Gastroesophageal sphincter (tissue), 3 donors: ENCODE data around the gene TMEM135.

Source experiments
- CTCF ChIP-seq, 4 experiments: fragments of 200-600 bp in 2 of 4; fragments of 450-650 bp in 2 of 4; sonication (generic) in 1 of 4; IDR thresholded peaks; one replicate each; pipeline ENCODE4 v1.5.1; 2017 to 2019; ENCODE audit warnings: antibody characterized with exemption in 4 of 4, mild to moderate bottlenecking in 2 of 4, moderate library complexity in 2 of 4
- POLR2AphosphoS5 ChIP-seq: sonication (generic); formaldehyde crosslinking; IDR thresholded peaks from one replicate; pipeline ENCODE4 v1.6.1; 2017; ENCODE audit warnings: antibody characterized with exemption

DNA sequence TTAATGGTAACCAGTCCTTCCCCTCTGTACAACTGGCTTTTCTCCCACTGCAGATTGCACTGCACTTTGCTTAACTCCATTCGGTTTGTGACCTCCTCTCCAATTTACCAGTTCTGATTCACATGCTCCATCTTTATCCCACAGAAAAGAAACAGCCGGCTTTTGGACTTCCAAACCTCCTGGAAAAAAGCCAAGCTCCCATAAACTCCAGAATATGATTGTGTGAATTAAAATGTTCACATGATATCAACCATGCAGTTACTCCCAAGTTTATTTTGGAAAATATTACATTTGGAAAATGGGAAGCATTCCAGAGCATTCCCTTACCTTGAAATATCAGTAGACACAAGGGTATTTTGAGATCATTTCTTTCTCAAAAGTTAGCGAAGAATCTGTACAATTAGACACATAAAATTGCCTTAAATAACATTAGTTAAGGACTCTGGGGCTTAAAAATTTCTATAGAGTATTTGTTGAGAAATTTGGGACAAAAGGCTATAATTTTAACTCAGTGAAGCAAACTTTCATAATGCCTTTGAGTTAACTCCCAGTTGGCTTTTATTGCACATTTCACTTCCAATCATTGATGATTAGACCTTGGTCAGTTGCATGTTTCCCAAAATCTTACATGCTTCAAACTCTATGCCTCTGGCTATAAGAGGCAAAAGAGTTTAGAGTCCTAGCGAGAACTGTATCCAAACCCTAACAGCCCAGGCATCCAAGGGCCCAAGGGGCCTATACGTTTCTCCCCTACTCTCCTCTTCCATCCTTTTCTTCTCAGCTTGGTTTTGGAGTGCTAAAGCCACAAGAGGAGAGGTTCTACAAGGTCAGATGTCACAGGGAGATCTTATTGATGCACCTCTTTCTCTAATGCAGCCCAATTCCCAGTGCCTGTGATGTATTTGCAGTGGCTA lies 23.6 kb upstream of the TMEM135 start:
- TF ChIP-seq CTCF (IDR thresholded peaks at IDR 0.05) (no peak), POLR2AphosphoS5 (no peak)
